Trophoblast cell (in vitro differentiated cells and primary cell): ENCODE results near the gene FBXO15.

Experiments
- DNase-seq, 2 donors: peaks; one replicate each; pipeline ENCODE4 v3.0.0-alpha.2; 2016
- H2AFZ ChIP-seq: 2 replicates; pipeline ENCODE4 v1.6.1; 2013; ENCODE audit warnings: low read length, moderate library complexity, mild to moderate bottlenecking; ENCODE audit not compliant: insufficient read depth, poor library complexity
- H2AK5ac ChIP-seq: 2 replicates; pipeline ENCODE4 v1.6.1; 2013; ENCODE audit warnings: mild to moderate bottlenecking, low read length
- H2BK120ac ChIP-seq: 2 replicates; pipeline ENCODE4 v1.6.1; 2013; ENCODE audit warnings: low read length, mild to moderate bottlenecking, moderate library complexity; ENCODE audit not compliant: insufficient read depth, poor library complexity
- H2BK12ac ChIP-seq: 2 replicates; pipeline ENCODE4 v1.6.1; 2013; ENCODE audit warnings: mild to moderate bottlenecking, low read length, moderate library complexity
- H2BK5ac ChIP-seq: 2 replicates; pipeline ENCODE4 v1.6.1; 2013; ENCODE audit warnings: low read length, low read depth, moderate library complexity, mild to moderate bottlenecking; ENCODE audit not compliant: poor library complexity
- H3K14ac ChIP-seq: 2 replicates; pipeline ENCODE4 v1.6.1; 2013; ENCODE audit warnings: mild to moderate bottlenecking, low read length
- H3K18ac ChIP-seq: 2 replicates; pipeline ENCODE4 v1.6.1; 2013; ENCODE audit warnings: mild to moderate bottlenecking, low read length
- H3K23ac ChIP-seq: 2 replicates; pipeline ENCODE4 v1.6.1; 2013; ENCODE audit warnings: low read length
- H3K27ac ChIP-seq: 2 replicates; pipeline ENCODE4 v1.5.1; 2013; ENCODE audit warnings: low read depth, mild to moderate bottlenecking, inconsistent platforms, low read length, moderate library complexity
- H3K27me3 ChIP-seq: 2 replicates; pipeline ENCODE4 v1.6.1; 2013; ENCODE audit warnings: inconsistent platforms, mild to moderate bottlenecking, low read length, moderate library complexity; ENCODE audit not compliant: insufficient read depth
- H3K36me3 ChIP-seq, 2 experiments: 1 replicate in 1 of 2; 2 replicates in 1 of 2; pipeline ENCODE4 v1.6.1; 2013; ENCODE audit warnings: low read length in 2 of 2, mild to moderate bottlenecking in 2 of 2, moderate library complexity in 1 of 2; ENCODE audit not compliant: insufficient read depth in 2 of 2, control insufficient read depth in 1 of 2
- H3K4ac ChIP-seq: 2 replicates; pipeline ENCODE4 v1.6.1; 2013; ENCODE audit warnings: low read depth, mild to moderate bottlenecking, low read length, moderate library complexity
- H3K4me1 ChIP-seq, 2 experiments: 1 replicate in 1 of 2; 2 replicates in 1 of 2; pipeline ENCODE4 v1.6.1; 2013; ENCODE audit warnings: low read length in 2 of 2, mild to moderate bottlenecking in 2 of 2, moderate library complexity in 1 of 2; ENCODE audit not compliant: insufficient read depth in 2 of 2, control insufficient read depth in 1 of 2
- H3K4me2 ChIP-seq: 2 replicates; pipeline ENCODE4 v1.6.1; 2013; ENCODE audit warnings: inconsistent platforms, mild to moderate bottlenecking, low read length, moderate library complexity
- H3K4me3 ChIP-seq: 2 replicates; pipeline ENCODE4 v1.5.1; 2013; ENCODE audit warnings: mild to moderate bottlenecking, low read depth, low read length, inconsistent platforms
- H3K79me1 ChIP-seq: one replicate; pipeline ENCODE4 v1.6.1; 2013; ENCODE audit warnings: low read length
- H3K79me2 ChIP-seq: 2 replicates; pipeline ENCODE4 v1.6.1; 2013; ENCODE audit warnings: low read length, mild to moderate bottlenecking; ENCODE audit not compliant: control insufficient read depth, insufficient read depth, poor library complexity
- H3K9ac ChIP-seq: 2 replicates; pipeline ENCODE4 v1.6.1; 2013; ENCODE audit warnings: mild to moderate bottlenecking, low read length
- H3K9me3 ChIP-seq: 2 replicates; pipeline ENCODE4 v1.6.1; 2013; ENCODE audit warnings: low read depth, mild to moderate bottlenecking, control low read depth, inconsistent platforms, low read length; ENCODE audit not compliant: insufficient read depth
- H4K12ac ChIP-seq: 2 replicates; pipeline ENCODE4 v1.6.1; 2013; ENCODE audit warnings: low read depth, mild to moderate bottlenecking, low read length, moderate library complexity
- H4K8ac ChIP-seq: 2 replicates; pipeline ENCODE4 v1.6.1; 2013; ENCODE audit warnings: low read depth, mild to moderate bottlenecking, low read length, moderate library complexity
- H4K91ac ChIP-seq: one replicate; pipeline ENCODE4 v1.6.1; 2013; ENCODE audit warnings: low read depth, mild to moderate bottlenecking, low read length, moderate library complexity
- WGBS: extraction: QIAGEN DNeasy Blood & Tissue Kit; methylation state at CpG from one replicate; pipeline ENCODE4 v1.1.7; 2013; ENCODE audit warnings: missing lambda C conversion rate; ENCODE audit not compliant: insufficient read length, insufficient coverage; ENCODE audit errors: extremely low coverage; 5-methylcytosine and 5-hydroxymethylcytosine counted together

The FBXO15 gene

GRCh38 chr18:74190086-74190485, 42.5 kb upstream of the FBXO15 start:
- no peak overlapping the region for H3K9ac ChIP-seq
- no peak overlapping the region for H2BK5ac ChIP-seq
- H3K36me3 ChIP-seq = no peaks in the 10 kb centered on the region
- no peak overlapping the region for H4K91ac ChIP-seq
- H2AFZ ChIP-seq = no peak overlapping the region
- DNase-seq = peak in 1 of 2 donors; percentile 9
- no peak overlapping the region for H3K23ac ChIP-seq
- H3K27me3 ChIP-seq = no peaks in the 10 kb centered on the region
- no peak overlapping the region for H3K4me2 ChIP-seq
- no peaks in the 10 kb centered on the region for H3K9me3 ChIP-seq
- no peak overlapping the region for H3K14ac ChIP-seq
- no peak overlapping the region for H3K4me3 ChIP-seq
- no peak overlapping the region for H3K27ac ChIP-seq
- H3K4ac ChIP-seq = no peak overlapping the region
- H4K8ac ChIP-seq = no peak overlapping the region
- no peaks in the 10 kb centered on the region for H3K4me1 ChIP-seq
- no peak overlapping the region for H2BK12ac ChIP-seq
- H2AK5ac ChIP-seq = no peak overlapping the region
- H4K12ac ChIP-seq = no peak overlapping the region
- H3K18ac ChIP-seq = no peak overlapping the region
- no CpG with 5 or more reads among the region's 4 CpGs for WGBS
- H3K79me2 ChIP-seq = no peaks in the 10 kb centered on the region
- no peaks in the 10 kb centered on the region for H3K79me1 ChIP-seq
- no peak overlapping the region for H2BK120ac ChIP-seq

DNA sequence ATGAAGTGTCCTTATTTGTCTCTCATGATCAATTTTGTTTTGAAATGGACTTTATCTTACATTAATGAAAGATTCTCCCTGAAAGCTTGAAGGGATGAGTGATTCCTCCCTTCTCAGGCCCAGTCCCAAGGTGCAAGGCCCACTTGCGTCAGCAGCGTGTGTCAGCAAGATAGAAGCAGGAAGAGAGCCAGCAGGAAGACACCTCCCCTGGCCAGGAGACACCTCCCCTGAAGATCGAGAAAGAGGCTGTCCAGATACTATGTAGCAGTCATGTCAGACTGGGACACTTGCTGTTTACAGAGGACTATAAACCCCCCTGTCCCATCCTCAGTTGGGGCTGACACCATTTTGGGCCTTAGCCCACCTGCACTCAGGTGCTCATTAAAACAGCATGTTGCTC, 39.0 kb upstream of the FBXO15 start:
- no peak overlapping the region for H4K91ac ChIP-seq
- H2BK12ac ChIP-seq = no peak overlapping the region
- no peak for DNase-seq
- no peaks in the 10 kb centered on the region for H3K79me2 ChIP-seq
- H3K4me1 ChIP-seq = peaks cover 0 to 3% of the 10 kb centered on the region in 2 experiments
- no peaks in the 10 kb centered on the region for H3K36me3 ChIP-seq
- H4K12ac ChIP-seq = no peak overlapping the region
- no peak overlapping the region for H3K4me3 ChIP-seq
- no peak overlapping the region for H3K18ac ChIP-seq
- no CpG with 5 or more reads among the region's 3 CpGs for WGBS
- no peak overlapping the region for H3K9ac ChIP-seq
- H2BK120ac ChIP-seq = no peak overlapping the region
- H2AFZ ChIP-seq = no peak overlapping the region
- no peak overlapping the region for H2BK5ac ChIP-seq
- H3K27ac ChIP-seq = no peak overlapping the region
- no peak overlapping the region for H3K4ac ChIP-seq
- H3K23ac ChIP-seq = no peak overlapping the region
- H3K27me3 ChIP-seq = no peaks in the 10 kb centered on the region
- no peaks in the 10 kb centered on the region for H3K9me3 ChIP-seq
- H3K14ac ChIP-seq = no peak overlapping the region
- no peak overlapping the region for H3K4me2 ChIP-seq
- no peaks in the 10 kb centered on the region for H3K79me1 ChIP-seq
- H4K8ac ChIP-seq = no peak overlapping the region
- H2AK5ac ChIP-seq = no peak overlapping the region

DNA sequence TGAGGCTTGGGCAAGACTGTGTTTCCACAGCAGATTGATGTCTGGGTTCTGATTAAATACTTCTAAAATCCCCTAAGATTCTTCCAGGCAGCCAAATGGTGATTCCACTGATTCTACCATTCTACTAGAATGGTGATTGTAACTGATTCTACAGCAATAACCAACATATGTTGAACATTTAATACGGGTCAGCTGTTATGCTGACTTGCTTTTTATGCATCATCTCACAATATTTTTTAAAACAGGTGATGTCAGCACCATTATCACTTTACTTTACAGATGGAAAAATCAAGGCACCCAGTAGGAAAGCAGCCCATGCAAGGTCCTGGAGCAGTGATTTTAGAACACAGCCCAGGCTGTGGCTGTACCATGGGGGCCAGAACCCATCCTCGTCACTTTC, 38.2 kb upstream of the FBXO15 start:
- no peaks in the 10 kb centered on the region for H3K79me2 ChIP-seq
- no peak overlapping the region for H3K9ac ChIP-seq
- no peaks in the 10 kb centered on the region for H3K79me1 ChIP-seq
- no peaks in the 10 kb centered on the region for H3K9me3 ChIP-seq
- no peak overlapping the region for H3K18ac ChIP-seq
- H3K4ac ChIP-seq = no peak overlapping the region
- no peak overlapping the region for H2BK12ac ChIP-seq
- no peaks in the 10 kb centered on the region for H3K27me3 ChIP-seq
- no peak overlapping the region for H3K14ac ChIP-seq
- no peak overlapping the region for H4K91ac ChIP-seq
- no CpG with 5 or more reads among the region's 2 CpGs for WGBS
- H3K23ac ChIP-seq = no peak overlapping the region
- no peaks in the 10 kb centered on the region for H3K36me3 ChIP-seq
- no peak overlapping the region for H2AK5ac ChIP-seq
- H2BK5ac ChIP-seq = no peak overlapping the region
- no peak overlapping the region for H3K4me3 ChIP-seq
- H4K8ac ChIP-seq = no peak overlapping the region
- no peak overlapping the region for H3K27ac ChIP-seq
- H3K4me2 ChIP-seq = no peak overlapping the region
- no peak overlapping the region for H4K12ac ChIP-seq
- no peak for DNase-seq
- H2AFZ ChIP-seq = no peak overlapping the region
- H3K4me1 ChIP-seq = peaks cover 0 to 3% of the 10 kb centered on the region in 2 experiments
- no peak overlapping the region for H2BK120ac ChIP-seq

DNA sequence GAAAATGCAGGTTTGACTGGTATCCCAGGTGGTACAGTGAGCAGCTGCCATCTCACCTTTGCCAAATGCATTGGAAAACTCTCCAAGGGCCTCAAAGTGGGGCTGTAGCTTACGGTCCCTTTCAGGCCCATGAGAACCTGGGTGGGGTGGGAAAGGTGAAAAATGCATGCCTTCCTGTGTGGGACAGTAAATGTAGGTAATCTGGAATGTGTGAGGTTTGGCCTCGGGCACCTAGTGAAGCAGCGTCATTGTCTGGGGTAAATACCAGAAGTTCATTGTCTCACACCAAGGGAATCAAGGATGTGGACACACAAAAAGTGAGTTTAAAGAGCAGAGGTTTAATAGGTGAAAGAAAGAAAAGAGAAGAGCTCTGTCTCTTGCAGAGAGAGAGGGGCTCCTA, 37.2 kb upstream of the FBXO15 start:
- Histone ChIP-seq H4K12ac (no peak overlapping the region), H2AFZ (no peak overlapping the region), H3K9ac (no peak overlapping the region), H3K27ac (no peak overlapping the region), H3K79me2 (no peaks in the 10 kb centered on the region), H3K27me3 (no peaks in the 10 kb centered on the region), H3K14ac (no peak overlapping the region), H3K4ac (no peak overlapping the region), H3K23ac (no peak overlapping the region), H3K4me1 (peaks cover 0 to 3% of the 10 kb centered on the region in 2 experiments), H3K36me3 (no peaks in the 10 kb centered on the region), H2BK5ac (no peak overlapping the region), H3K9me3 (no peaks in the 10 kb centered on the region), H2BK12ac (no peak overlapping the region), H3K4me3 (no peak overlapping the region), H3K79me1 (no peaks in the 10 kb centered on the region), H2AK5ac (no peak overlapping the region), H3K18ac (no peak overlapping the region), H4K91ac (no peak overlapping the region), H3K4me2 (peak overlapping the region; percentile 18), H4K8ac (no peak overlapping the region), H2BK120ac (no peak overlapping the region)
- WGBS = no CpG with 5 or more reads among the region's 3 CpGs
- peak; percentile 78 to 85 for DNase-seq
